ENCODE results near the gene DLX4.

Gene DLX4

GRCh38 chr17:49990921-49991320, 21.9 kb downstream of the DLX4 start:
- DNase-seq = no peak

DNA sequence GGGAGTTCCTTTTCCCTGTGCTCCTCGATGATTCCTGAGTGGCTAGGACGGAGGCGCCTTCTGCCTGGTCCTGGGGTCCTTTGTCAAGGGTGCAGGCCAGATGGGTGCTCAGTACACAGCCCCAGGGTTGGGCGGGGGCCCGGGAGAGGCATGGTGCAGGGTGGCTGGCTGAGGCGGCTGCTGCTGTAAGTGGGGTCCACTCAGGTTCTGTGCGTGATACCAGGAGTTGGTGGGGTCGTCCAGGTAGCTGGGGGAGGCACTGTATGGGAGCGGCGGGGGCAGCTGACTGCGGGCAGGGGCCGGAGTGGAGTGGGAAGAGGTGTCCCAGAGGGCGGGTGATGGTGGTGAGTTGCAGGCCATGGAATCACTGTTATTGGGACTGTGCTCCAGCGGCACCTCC, 22.4 kb downstream of the DLX4 start:
- DNase-seq = no peak

DNA sequence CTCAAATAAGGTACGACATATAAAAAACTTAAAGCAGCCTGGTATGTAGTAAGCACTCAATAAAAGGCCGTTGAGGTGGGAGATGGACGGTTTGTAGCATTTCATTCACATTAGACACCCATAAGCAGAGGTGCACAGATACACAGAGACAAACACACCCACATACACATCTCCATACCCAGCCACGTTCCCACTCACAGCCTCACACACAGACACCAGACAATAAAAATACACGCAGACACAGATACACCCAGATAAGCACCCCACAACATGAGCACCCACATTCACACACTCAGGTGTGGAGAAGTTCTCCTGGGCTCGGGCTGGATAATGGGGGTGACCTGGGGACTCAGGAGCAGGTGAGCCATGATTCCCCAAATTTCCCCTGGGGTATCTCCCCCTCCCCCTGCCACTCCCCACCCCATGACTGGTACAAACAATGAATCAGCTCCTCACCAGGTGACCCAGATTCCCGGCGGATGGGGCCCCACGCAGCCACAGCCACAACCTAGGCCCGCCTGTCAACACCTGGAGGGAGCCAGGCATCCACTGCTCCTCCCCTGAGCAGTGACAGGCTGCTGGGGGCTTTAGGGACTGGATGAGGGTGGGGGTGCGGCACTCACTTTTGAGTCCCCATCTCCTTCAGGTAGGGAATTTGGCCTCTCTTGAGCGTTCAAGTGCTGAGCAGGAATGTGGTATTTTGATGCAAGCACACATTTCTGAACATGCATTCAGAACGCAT, 23.4 kb downstream of the DLX4 start:
- DNase-seq = no peak

DNA sequence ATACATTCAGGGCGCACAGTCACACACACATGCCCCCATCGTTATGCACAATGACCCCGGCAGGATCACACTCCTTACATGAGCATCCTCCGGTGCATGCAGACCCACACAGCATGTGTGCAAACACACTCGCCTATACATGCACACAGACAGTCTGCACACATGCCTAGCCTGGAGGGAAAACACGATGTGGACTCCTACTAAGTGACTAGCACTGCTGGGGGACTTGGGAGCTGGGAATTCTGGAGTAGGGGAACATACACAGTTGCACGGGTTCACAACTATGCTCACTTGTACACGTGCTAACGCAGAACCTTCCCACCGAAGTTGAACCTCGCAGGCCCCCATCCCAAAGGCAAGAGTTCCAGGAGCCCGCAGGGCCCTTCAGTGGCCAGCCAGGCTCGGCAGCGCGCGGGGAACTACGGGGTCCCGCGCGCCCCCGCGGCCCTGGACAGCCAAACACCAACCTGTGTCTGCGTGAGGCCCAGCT, 24.0 kb downstream of the DLX4 start:
- no peak for DNase-seq

DNA sequence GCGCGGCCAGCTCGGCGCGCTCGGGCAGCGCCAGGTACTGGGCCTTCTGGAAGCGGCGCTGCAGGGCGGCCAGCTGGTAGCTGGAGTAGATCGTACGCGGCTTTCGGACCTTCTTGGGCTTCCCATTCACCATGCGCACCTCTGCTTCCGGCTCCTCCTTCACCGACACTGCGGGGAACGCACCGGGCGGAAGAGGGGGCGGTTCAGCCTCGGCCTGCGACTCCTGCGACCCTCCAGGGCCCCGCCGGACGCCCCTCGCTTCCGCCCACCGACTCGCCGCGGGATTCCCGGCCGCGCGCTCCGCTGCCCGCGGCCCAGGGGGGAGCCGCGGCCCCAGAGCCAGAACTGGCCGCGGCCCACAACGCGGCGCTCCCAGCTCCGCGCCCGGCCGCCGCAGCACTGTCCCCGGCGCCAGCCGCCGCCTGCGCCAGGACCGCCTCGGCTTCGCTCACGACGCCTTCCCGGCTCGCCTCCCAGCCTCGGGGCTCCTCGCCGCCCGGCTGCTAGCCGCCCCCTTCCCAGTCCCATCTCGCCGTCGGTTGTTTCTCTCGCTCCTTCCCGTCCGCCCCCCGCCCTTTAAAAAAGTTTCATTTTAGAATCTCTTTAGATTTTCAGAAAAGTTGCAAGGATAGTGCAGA, 24.6 kb downstream of the DLX4 start:
- DNase-seq = no peak

DNA sequence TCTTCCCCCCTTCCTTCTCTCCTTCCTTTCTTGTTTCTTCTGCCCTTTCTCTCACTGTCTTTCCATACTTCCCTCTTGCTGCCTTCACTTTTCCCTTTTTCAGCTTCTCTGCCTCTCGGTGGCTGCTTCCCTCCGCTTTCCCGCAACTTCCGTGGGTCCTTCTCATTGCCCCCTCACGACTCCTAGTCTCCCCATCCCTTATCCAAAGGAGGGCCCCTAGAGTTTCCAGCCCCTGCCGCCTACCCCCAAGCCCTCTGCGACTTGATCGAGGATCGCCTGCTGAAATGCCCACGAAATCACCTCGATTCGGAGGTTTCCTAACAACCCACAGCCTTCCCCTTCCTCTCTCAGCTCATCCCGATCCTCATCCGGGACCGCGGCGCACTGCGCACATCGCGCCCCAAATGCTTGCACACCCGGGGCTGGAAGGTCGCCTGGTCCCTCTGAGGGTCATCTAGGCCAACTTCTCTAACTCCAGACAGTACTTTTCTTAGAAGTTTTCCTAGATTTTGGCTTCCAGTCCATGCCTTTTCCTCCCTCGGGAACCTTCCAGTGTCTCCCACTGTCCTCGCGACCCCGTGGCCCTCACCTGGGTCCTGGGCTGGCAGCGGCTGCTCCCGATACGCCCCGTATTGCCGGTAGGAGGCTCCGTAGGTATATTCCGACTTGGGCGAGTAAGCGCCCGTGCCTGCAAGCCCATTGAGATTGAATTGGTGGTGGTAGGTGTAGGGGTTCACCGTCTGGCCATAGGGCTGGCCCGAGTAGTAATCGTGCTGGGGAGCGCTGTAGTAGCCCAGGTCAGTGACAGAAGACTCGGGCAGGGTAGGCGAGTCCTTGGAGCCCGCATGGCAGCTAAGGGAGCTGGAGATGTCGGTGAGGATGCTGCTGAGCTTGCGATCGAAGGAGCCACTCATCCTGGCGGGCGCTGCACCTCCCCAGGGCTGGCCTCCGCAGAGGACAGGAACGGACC, 25.4 kb downstream of the DLX4 start:
- no peak for DNase-seq

GRCh38 chr17:49995055-49995738, 26.2 kb downstream of the DLX4 start, which contains the start of gene DLX3:
TSS of gene DLX3 (minus strand) at chr17:49995224. CDS start at chr17:49994998, 226 bp downstream.
- DNase-seq = no peak

DNA sequence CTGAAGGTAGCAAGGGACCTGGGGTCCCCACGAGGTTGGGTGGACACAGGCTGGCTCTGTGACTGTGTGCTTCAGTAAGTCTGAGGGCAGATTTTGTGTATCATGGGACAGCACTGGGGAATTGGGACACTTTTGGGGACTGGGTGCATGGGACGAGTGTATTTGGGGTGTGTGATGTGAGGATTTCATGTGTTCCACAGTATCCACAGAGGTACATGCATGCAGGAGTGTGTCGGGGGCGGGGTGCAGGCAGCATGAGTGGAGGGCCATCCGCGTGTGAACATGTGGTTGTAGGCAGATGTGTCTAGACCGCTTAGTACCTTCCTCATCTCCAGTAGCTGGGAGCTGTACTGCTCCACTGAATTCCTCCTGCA, 27.1 kb downstream of the DLX4 start:
- DNase-seq = no peak

- DNase-seq = peak; percentile 21
Observed at GRCh38 chr17:49996495-49997300, 27.7 kb downstream of the DLX4 start.

DNA sequence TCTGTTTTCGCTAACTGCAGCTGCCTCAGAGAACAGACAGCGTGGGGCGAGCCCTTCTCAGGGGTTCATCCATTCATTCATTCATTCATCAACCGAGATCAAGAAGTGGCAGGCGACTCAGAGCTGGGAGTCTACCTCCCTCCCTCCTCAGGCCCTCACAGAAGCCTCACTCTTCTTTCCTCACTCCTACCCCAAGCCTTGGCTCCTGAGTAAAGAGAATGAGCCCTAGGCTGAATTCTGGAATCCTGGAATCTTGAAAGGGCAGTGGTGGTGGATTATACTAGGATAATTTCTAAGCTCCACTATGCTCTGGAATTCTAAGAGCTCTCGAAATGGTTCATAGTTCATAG, 28.3 kb downstream of the DLX4 start:
- DNase-seq = no peak

DNA sequence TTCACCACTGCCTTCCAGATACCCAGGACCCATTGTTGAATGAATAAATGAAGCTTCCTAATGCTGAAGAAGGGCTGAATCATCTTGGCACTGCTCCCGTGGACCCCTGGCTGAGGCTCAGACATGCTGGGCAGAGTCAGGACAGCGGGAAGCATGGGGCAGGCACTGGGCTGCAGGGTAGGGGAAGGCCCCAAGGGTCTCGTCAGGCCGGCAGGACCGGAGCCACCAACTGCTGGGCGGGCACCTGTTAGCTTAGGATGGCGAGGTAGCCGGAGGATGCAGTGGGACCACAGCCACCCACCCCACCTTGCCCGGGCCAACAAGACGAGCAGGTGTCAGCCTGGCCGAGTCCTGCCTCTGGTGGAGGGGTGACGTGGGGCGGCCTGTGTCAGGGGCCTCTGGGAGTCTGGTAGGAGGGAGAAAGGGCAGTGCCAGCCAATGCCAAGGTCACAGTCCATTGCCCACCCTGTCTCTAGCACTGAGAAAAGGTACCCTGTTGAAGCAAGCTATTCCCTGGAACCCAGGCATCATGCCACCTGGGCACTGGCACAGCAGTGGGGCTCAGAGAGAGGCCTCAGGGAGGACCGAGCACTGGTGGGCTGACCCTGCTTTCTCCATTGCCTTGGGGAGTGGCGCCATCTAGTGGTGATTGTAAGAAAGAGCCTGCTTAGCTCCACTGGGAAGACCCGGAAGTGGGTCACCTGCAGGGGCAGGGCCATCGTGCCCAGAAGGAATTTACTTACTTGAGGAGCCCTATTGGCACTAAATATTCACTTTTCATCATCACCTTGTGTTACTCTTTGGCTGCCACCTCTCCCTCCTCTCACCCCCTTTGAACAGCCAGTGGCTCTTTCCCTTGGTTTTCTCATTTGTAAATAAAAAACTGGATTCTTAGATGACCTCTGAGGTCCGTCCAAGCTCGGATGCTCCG, 29.0 kb downstream of the DLX4 start:
- DNase-seq = peak; percentile 74

- no peak for DNase-seq
Observed at GRCh38 chr17:49998836-49999511, 30.0 kb downstream of the DLX4 start.

GRCh38 chr17:50003911-50004310, 34.9 kb downstream of the DLX4 start:
- no peak for DNase-seq

GRCh38 chr17:50009282-50009681, 40.3 kb downstream of the DLX4 start:
- no peak for DNase-seq

- no peak for DNase-seq
Observed at GRCh38 chr17:50013079-50013478, 44.1 kb downstream of the DLX4 start.

DNA sequence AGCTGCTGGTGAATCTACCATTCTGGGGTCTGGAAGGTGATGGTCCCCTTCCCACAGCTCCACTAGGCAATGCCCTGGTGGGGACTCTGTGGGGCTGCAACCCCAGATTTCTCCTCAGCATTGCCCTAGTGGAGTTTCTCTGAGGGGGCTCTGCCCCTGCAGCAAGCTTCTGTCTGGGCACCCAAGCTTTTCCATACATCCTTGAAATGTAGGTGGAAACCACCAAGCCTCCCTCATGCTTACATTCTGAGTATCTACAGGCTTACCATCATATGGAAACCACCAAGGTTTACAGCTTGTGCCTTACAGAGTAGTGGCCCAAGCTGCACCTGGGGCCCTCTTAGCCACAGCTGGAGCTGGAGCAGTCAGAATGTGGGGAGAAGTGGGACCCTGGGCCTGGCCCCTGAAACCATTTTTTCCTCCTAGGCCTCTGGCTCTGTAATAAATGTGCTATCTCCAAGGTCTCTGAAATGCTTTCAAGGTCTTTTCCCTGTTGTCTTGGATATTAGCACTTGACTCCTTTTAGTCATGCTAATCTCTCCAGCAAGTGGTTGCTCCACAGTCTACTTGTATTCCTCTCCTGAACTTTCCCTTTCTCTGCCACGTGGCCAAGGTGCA, 45.6 kb downstream of the DLX4 start:
- no peak for DNase-seq

- DNase-seq = no peak
Observed at GRCh38 chr17:50015146-50015545, 46.2 kb downstream of the DLX4 start.

DNA sequence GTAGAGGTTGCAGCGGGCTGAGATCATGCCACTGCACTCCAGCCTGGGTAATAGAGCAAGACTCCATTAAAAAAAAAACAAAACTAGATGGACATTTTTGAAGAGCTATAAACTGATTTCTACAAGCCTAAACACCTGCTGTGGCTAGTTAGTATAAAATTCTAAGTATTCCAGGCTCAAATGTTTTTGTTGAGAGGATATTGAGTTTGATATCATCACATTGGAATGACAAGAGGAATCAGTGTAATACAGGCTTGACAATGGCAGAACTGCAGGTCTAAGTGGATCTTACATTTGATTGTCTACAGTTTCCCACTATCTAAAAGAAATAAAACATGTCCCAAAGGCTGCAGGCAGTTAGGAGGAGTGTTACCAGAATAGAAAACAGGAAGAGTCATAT, 49.9 kb downstream of the DLX4 start:
- DNase-seq = no peak

DNA sequence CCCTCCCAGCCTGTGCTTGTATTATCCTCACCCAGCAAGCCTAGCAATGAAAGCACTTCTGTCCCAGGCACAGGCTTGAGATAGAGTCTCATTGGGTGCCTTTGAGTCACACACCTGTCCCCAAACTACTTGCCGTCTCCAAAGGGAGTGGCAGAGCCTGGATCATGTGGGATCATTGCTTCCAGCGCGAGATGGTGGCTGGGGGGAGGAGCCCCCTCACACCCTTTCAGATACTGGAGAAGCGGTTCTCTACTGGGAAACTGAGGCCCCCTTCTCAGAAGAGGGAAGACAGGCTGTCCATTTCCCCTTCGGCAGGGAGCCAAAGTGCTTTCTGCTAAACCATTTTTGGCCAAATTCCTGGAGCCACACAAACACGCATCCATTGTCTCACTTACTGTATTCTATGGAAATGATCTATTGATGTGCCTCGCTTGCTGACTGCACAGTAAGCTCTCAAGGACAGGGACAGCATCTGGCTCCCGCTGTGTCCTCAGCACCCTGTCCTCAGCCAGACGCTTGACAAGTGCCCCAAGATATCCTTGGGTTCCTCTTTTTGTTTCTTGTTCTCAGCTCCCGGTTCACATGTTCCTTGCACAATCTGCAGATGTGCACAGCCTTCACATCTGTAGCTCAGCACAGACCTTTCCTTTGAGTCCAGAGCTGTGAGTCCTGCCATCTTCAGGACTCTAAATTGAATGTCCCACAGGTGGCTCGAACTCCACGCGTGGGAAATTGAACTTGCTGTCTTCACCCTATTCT, 52.0 kb downstream of the DLX4 start:
- DNase-seq = no peak

Measured in midbrain (tissue), 1 donor.